WTC11 (cell line): ENCODE results near the gene NOL12. TPM values are rescaled to one million over a fixed set of nuclear protein-coding genes. Genes with fewer than 3 reads are reported as not detected.

ENCODE experiments used
- ATAC-seq: fragments of 200-7000 bp; cut with Tn5 transposase; 2 replicates; pipeline ENCODE4 v1.10.0; 2021; ENCODE audit warnings: mild to moderate bottlenecking, moderate library complexity
- CTCF ChIA-PET: fragments of 300-600 bp; sonication (Branson Sonifier 250); formaldehyde crosslinking; loops from one replicate; lab custom pipeline; 2021; ENCODE audit warnings: antibody characterized with exemption; lab: Charles Lee
- POLR2A ChIA-PET: fragments of 350-600 bp; sonication (Branson Sonifier 250); formaldehyde crosslinking; loops from one replicate; lab custom pipeline; 2021; ENCODE audit warnings: antibody characterized with exemption; lab: Charles Lee
- DNase-seq: peaks from one replicate; pipeline ENCODE4 v3.0.0; 2021; ENCODE audit warnings: low spot score
- H3K27ac Mint-ChIP-seq: 2 replicates; pipeline ENCODE4 v1.8.0; 2021; ENCODE audit warnings: mixed read lengths
- H3K27me3 Mint-ChIP-seq: 2 replicates; pipeline ENCODE4 v1.8.0; 2021; ENCODE audit warnings: low read depth, mild to moderate bottlenecking, moderate library complexity, mixed read lengths
- H3K36me3 Mint-ChIP-seq: 2 replicates; pipeline ENCODE4 v1.8.0; 2021; ENCODE audit warnings: mixed read lengths
- H3K4me1 Mint-ChIP-seq: 2 replicates; pipeline ENCODE4 v1.8.0; 2022; ENCODE audit warnings: mixed read lengths
- H3K4me3 Mint-ChIP-seq: 2 replicates; pipeline ENCODE4 v1.8.0; 2021; ENCODE audit warnings: mild to moderate bottlenecking, moderate library complexity, mixed read lengths
- H3K9me3 Mint-ChIP-seq: 2 replicates; pipeline ENCODE4 v1.8.0; 2021; ENCODE audit warnings: mixed read lengths
- ELF4 ChIP-seq: sonication (generic); formaldehyde crosslinking; IDR thresholded peaks from 2 replicates; pipeline ENCODE4 v1.8.1; 2022; ENCODE audit warnings: low read depth, mild to moderate bottlenecking, moderate library complexity, missing genetic modification reagents
- GABPB1 ChIP-seq: sonication (generic); formaldehyde crosslinking; IDR thresholded peaks from 2 replicates; pipeline ENCODE4 v1.8.1; 2023; ENCODE audit warnings: mild to moderate bottlenecking, missing genetic modification reagents
- MXD4 ChIP-seq: fragments of 250-450 bp; sonication (Bioruptor Pico); IDR thresholded peaks from 2 replicates; pipeline ENCODE4 v1.8.0; 2021; ENCODE audit warnings: mild to moderate bottlenecking, moderate library complexity, borderline replicate concordance
- NFATC4 ChIP-seq: fragments of 250-450 bp; sonication (Bioruptor Pico); IDR thresholded peaks from 2 replicates; pipeline ENCODE4 v1.9.0; 2021; ENCODE audit warnings: mild to moderate bottlenecking
- NR1H2 ChIP-seq: sonication (generic); formaldehyde crosslinking; IDR thresholded peaks from 2 replicates; pipeline ENCODE4 v1.9.0; 2021; ENCODE audit warnings: mild to moderate bottlenecking, moderate library complexity, missing genetic modification reagents
- OVOL2 ChIP-seq: fragments of 250-450 bp; sonication (Bioruptor Pico); IDR thresholded peaks from 2 replicates; pipeline ENCODE4 v1.9.0; 2021; ENCODE audit warnings: mild to moderate bottlenecking, borderline replicate concordance
- PRRX2 ChIP-seq: fragments of 250-450 bp; sonication (Bioruptor Pico); IDR thresholded peaks from 2 replicates; pipeline ENCODE4 v1.8.0; 2021; ENCODE audit warnings: mild to moderate bottlenecking
- SMAD3 ChIP-seq: sonication (generic); formaldehyde crosslinking; IDR thresholded peaks from 2 replicates; pipeline ENCODE4 v1.8.0; 2022; ENCODE audit warnings: missing genetic modification reagents, mild to moderate bottlenecking, borderline replicate concordance
- SOX15 ChIP-seq: fragments of 250-450 bp; sonication (Bioruptor Pico); IDR thresholded peaks from 2 replicates; pipeline ENCODE4 v1.9.0; 2021; ENCODE audit warnings: mild to moderate bottlenecking
- SP1 ChIP-seq: sonication (generic); formaldehyde crosslinking; conservative IDR thresholded peaks from 2 replicates; pipeline ENCODE4 v1.8.1; 2022; ENCODE audit warnings: missing genetic modification reagents
- ZNF121 ChIP-seq: sonication (generic); formaldehyde crosslinking; IDR thresholded peaks from 2 replicates; pipeline ENCODE4 v1.8.0; 2023; ENCODE audit warnings: missing genetic modification reagents
- total RNA-seq: library from RNA; stranded (reverse); gene quantifications from 3 replicates; pipeline ENCODE4 v1.2.3, GENCODE V29; 2021
- TF ChIP-seq, protein P1 (sequence below): fragments of 250-450 bp; sonication (Bioruptor Pico); IDR thresholded peaks from 2 replicates; pipeline ENCODE4 v1.9.0; 2021; ENCODE audit warnings: mild to moderate bottlenecking, borderline replicate concordance
- TF ChIP-seq, protein P2 (sequence below): sonication (generic); formaldehyde crosslinking; IDR thresholded peaks from 2 replicates; pipeline ENCODE4 v1.8.0; 2022; ENCODE audit warnings: missing genetic modification reagents
- TF ChIP-seq, protein P3 (sequence below): sonication (generic); formaldehyde crosslinking; IDR thresholded peaks from 2 replicates; pipeline ENCODE4 v1.8.1; 2023; ENCODE audit warnings: mild to moderate bottlenecking, missing genetic modification reagents, borderline replicate concordance
- TF ChIP-seq, protein P4 (sequence below): sonication (generic); formaldehyde crosslinking; IDR thresholded peaks from 2 replicates; pipeline ENCODE4 v1.8.0; 2023; ENCODE audit warnings: missing genetic modification reagents

NOL12 gene
- total RNA-seq, 1 experiment from 2014 or later = 24.9 TPM

DNA sequence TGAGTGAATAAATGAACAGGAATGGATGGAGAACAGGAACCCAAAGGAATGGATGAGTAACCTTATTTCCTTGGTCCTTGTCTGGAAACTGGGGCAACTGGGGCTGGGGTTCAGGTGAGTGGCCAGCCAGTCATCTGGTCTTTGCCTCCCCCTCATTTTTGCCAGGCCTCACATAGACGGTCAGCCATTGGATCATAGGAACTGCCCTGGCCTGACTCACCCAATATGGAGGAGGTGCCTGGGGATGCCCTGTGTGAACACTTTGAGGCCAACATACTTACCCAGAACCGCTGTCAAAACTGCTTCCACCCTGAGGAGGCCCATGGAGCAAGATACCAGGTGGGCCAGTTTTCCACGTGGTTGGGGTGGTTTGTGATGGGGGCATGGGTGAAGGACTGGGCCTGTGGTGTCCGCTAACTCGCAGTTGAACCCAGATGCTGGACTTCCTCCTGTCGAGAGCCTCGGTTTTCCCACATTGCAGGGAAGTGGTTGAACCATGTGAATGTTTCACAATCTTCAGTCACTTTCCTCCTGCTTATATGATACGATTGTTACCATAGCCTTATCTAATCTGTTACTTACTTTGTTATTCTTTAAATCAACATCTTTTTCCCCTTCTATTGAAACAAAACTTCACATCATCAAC is 15.1 kb downstream of the NOL12 start:
- ChIA-PET CTCF (no interaction called here), POLR2A (no interaction called here)
- Mint-ChIP-seq H3K27me3 (no peaks in the 10 kb centered on the region), H3K27ac (no peak overlapping the region), H3K36me3 (peaks cover 56% of the 10 kb centered on the region), H3K4me1 (peaks cover 5% of the 10 kb centered on the region), H3K9me3 (no peaks in the 10 kb centered on the region), H3K4me3 (no peak overlapping the region)
- no peak for ATAC-seq
- no peak for DNase-seq
- TF ChIP-seq, protein P1, sequence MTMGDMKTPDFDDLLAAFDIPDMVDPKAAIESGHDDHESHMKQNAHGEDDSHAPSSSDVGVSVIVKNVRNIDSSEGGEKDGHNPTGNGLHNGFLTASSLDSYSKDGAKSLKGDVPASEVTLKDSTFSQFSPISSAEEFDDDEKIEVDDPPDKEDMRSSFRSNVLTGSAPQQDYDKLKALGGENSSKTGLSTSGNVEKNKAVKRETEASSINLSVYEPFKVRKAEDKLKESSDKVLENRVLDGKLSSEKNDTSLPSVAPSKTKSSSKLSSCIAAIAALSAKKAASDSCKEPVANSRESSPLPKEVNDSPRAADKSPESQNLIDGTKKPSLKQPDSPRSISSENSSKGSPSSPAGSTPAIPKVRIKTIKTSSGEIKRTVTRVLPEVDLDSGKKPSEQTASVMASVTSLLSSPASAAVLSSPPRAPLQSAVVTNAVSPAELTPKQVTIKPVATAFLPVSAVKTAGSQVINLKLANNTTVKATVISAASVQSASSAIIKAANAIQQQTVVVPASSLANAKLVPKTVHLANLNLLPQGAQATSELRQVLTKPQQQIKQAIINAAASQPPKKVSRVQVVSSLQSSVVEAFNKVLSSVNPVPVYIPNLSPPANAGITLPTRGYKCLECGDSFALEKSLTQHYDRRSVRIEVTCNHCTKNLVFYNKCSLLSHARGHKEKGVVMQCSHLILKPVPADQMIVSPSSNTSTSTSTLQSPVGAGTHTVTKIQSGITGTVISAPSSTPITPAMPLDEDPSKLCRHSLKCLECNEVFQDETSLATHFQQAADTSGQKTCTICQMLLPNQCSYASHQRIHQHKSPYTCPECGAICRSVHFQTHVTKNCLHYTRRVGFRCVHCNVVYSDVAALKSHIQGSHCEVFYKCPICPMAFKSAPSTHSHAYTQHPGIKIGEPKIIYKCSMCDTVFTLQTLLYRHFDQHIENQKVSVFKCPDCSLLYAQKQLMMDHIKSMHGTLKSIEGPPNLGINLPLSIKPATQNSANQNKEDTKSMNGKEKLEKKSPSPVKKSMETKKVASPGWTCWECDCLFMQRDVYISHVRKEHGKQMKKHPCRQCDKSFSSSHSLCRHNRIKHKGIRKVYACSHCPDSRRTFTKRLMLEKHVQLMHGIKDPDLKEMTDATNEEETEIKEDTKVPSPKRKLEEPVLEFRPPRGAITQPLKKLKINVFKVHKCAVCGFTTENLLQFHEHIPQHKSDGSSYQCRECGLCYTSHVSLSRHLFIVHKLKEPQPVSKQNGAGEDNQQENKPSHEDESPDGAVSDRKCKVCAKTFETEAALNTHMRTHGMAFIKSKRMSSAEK (CRISPR knock-in tag) = no peak
- TF ChIP-seq ZNF121 (no peak), GABPB1 (CRISPR knock-in tag) (no peak), PRRX2 (CRISPR knock-in tag) (no peak), SMAD3 (CRISPR knock-in tag) (no peak), NR1H2 (CRISPR knock-in tag) (no peak), MXD4 (CRISPR knock-in tag) (no peak), NFATC4 (CRISPR knock-in tag) (no peak), OVOL2 (CRISPR knock-in tag) (no peak), SP1 (CRISPR knock-in tag) (no peak), SOX15 (CRISPR knock-in tag) (no peak), ELF4 (no peak)
- TF ChIP-seq, protein P2, sequence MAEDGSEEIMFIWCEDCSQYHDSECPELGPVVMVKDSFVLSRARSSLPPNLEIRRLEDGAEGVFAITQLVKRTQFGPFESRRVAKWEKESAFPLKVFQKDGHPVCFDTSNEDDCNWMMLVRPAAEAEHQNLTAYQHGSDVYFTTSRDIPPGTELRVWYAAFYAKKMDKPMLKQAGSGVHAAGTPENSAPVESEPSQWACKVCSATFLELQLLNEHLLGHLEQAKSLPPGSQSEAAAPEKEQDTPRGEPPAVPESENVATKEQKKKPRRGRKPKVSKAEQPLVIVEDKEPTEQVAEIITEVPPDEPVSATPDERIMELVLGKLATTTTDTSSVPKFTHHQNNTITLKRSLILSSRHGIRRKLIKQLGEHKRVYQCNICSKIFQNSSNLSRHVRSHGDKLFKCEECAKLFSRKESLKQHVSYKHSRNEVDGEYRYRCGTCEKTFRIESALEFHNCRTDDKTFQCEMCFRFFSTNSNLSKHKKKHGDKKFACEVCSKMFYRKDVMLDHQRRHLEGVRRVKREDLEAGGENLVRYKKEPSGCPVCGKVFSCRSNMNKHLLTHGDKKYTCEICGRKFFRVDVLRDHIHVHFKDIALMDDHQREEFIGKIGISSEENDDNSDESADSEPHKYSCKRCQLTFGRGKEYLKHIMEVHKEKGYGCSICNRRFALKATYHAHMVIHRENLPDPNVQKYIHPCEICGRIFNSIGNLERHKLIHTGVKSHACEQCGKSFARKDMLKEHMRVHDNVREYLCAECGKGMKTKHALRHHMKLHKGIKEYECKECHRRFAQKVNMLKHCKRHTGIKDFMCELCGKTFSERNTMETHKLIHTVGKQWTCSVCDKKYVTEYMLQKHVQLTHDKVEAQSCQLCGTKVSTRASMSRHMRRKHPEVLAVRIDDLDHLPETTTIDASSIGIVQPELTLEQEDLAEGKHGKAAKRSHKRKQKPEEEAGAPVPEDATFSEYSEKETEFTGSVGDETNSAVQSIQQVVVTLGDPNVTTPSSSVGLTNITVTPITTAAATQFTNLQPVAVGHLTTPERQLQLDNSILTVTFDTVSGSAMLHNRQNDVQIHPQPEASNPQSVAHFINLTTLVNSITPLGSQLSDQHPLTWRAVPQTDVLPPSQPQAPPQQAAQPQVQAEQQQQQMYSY (CRISPR knock-in tag) = no peak
- TF ChIP-seq, protein P3, sequence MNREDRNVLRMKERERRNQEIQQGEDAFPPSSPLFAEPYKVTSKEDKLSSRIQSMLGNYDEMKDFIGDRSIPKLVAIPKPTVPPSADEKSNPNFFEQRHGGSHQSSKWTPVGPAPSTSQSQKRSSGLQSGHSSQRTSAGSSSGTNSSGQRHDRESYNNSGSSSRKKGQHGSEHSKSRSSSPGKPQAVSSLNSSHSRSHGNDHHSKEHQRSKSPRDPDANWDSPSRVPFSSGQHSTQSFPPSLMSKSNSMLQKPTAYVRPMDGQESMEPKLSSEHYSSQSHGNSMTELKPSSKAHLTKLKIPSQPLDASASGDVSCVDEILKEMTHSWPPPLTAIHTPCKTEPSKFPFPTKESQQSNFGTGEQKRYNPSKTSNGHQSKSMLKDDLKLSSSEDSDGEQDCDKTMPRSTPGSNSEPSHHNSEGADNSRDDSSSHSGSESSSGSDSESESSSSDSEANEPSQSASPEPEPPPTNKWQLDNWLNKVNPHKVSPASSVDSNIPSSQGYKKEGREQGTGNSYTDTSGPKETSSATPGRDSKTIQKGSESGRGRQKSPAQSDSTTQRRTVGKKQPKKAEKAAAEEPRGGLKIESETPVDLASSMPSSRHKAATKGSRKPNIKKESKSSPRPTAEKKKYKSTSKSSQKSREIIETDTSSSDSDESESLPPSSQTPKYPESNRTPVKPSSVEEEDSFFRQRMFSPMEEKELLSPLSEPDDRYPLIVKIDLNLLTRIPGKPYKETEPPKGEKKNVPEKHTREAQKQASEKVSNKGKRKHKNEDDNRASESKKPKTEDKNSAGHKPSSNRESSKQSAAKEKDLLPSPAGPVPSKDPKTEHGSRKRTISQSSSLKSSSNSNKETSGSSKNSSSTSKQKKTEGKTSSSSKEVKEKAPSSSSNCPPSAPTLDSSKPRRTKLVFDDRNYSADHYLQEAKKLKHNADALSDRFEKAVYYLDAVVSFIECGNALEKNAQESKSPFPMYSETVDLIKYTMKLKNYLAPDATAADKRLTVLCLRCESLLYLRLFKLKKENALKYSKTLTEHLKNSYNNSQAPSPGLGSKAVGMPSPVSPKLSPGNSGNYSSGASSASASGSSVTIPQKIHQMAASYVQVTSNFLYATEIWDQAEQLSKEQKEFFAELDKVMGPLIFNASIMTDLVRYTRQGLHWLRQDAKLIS (CRISPR knock-in tag) = no peak
- TF ChIP-seq, protein P4, sequence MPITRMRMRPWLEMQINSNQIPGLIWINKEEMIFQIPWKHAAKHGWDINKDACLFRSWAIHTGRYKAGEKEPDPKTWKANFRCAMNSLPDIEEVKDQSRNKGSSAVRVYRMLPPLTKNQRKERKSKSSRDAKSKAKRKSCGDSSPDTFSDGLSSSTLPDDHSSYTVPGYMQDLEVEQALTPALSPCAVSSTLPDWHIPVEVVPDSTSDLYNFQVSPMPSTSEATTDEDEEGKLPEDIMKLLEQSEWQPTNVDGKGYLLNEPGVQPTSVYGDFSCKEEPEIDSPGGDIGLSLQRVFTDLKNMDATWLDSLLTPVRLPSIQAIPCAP (CRISPR knock-in tag) = no peak
